HepG2 (cell line): ENCODE measurements around the gene BCL6.

Source experiments
- ATM ChIP-seq: fragments of 450-650 bp; IDR thresholded peaks from 2 replicates; pipeline ENCODE4 v1.7.1; 2017; ENCODE audit warnings: mild to moderate bottlenecking, borderline replicate concordance
- RFX5 ChIP-seq: IDR thresholded peaks from 2 replicates; pipeline ENCODE4 v1.6.1; 2011; ENCODE audit warnings: low read depth, low read length, improper control_type of control experiment
- TCF12 ChIP-seq, 2 experiments: fragments of 450-650 bp in 1 of 2; sonication (generic) in 1 of 2; formaldehyde crosslinking in 1 of 2; IDR thresholded peaks; 2 replicates each; pipeline versions ENCODE4 v1.6.1 to v1.8.0; 2017 to 2022; ENCODE audit warnings: antibody characterized with exemption in 1 of 2, mild to moderate bottlenecking in 1 of 2, missing genetic modification reagents in 1 of 2, moderate library complexity in 1 of 2
- ZNF10 ChIP-seq: sonication (generic); formaldehyde crosslinking; IDR thresholded peaks from 2 replicates; pipeline ENCODE4 v1.4.0; 2020; ENCODE audit warnings: mild to moderate bottlenecking, low read depth, missing genetic modification reagents, borderline replicate concordance
- ZNF468 ChIP-seq: sonication (generic); formaldehyde crosslinking; IDR thresholded peaks from 2 replicates; pipeline ENCODE4 v1.8.0; 2022; ENCODE audit warnings: mild to moderate bottlenecking, moderate library complexity, missing genetic modification reagents
- TF ChIP-seq, protein P1 (sequence below): IDR thresholded peaks from 2 replicates; pipeline ENCODE4 v1.6.1; 2016; ENCODE audit warnings: control low read depth
- TF ChIP-seq, protein P2 (sequence below): sonication (generic); formaldehyde crosslinking; conservative IDR thresholded peaks from 2 replicates; pipeline ENCODE4 v1.5.0; 2020; ENCODE audit warnings: missing genetic modification reagents
- TF ChIP-seq, protein P3 (sequence below): sonication (generic); formaldehyde crosslinking; IDR thresholded peaks from 2 replicates; pipeline ENCODE4 v1.5.0; 2020; ENCODE audit warnings: mild to moderate bottlenecking, missing genetic modification reagents, moderate library complexity
- TF ChIP-seq, protein P4 (sequence below): IDR thresholded peaks from 2 replicates; pipeline ENCODE4 v1.6.1; 2016; ENCODE audit warnings: low read depth, missing genetic modification reagents, missing compliant biosample characterization

DNA sequence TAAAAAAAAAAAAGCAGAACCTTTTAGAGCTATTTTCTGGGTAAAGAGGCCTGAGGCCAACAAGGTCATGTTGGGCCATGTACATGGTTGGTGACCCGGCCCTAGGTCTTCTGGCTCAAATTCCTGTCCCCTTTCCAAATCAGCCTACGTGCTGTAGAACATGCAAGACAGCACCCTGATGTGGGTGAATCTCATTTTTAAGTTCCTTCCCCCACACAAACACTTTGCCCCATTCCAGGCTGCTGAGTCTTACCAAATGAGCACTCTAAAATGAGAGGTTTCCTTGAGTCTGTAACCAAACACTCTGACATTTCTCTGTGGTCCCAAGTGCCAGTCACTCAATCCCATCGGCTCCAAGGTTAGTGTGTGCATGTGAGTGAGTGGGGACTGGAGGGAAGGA lies 9.4 kb downstream of the BCL6 start:
- TF ChIP-seq, protein P1, sequence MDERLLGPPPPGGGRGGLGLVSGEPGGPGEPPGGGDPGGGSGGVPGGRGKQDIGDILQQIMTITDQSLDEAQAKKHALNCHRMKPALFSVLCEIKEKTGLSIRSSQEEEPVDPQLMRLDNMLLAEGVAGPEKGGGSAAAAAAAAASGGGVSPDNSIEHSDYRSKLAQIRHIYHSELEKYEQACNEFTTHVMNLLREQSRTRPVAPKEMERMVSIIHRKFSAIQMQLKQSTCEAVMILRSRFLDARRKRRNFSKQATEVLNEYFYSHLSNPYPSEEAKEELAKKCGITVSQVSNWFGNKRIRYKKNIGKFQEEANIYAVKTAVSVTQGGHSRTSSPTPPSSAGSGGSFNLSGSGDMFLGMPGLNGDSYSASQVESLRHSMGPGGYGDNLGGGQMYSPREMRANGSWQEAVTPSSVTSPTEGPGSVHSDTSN = no peak
- TF ChIP-seq, protein P2, sequence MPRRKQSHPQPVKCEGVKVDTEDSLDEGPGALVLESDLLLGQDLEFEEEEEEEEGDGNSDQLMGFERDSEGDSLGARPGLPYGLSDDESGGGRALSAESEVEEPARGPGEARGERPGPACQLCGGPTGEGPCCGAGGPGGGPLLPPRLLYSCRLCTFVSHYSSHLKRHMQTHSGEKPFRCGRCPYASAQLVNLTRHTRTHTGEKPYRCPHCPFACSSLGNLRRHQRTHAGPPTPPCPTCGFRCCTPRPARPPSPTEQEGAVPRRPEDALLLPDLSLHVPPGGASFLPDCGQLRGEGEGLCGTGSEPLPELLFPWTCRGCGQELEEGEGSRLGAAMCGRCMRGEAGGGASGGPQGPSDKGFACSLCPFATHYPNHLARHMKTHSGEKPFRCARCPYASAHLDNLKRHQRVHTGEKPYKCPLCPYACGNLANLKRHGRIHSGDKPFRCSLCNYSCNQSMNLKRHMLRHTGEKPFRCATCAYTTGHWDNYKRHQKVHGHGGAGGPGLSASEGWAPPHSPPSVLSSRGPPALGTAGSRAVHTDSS (CRISPR knock-in tag) = no peak
- no peak for TF ChIP-seq ZNF468
- TF ChIP-seq TCF12 (IDR thresholded peaks at IDR 0.05) = no peak
- no peak for TF ChIP-seq TCF12 (CRISPR knock-in tag; IDR thresholded peaks at IDR 0.05)
- TF ChIP-seq ZNF10 = no peak
- TF ChIP-seq ATM = no peak
- TF ChIP-seq, protein P3, sequence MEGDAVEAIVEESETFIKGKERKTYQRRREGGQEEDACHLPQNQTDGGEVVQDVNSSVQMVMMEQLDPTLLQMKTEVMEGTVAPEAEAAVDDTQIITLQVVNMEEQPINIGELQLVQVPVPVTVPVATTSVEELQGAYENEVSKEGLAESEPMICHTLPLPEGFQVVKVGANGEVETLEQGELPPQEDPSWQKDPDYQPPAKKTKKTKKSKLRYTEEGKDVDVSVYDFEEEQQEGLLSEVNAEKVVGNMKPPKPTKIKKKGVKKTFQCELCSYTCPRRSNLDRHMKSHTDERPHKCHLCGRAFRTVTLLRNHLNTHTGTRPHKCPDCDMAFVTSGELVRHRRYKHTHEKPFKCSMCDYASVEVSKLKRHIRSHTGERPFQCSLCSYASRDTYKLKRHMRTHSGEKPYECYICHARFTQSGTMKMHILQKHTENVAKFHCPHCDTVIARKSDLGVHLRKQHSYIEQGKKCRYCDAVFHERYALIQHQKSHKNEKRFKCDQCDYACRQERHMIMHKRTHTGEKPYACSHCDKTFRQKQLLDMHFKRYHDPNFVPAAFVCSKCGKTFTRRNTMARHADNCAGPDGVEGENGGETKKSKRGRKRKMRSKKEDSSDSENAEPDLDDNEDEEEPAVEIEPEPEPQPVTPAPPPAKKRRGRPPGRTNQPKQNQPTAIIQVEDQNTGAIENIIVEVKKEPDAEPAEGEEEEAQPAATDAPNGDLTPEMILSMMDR (CRISPR knock-in tag) = no peak
- no peak for TF ChIP-seq RFX5
- TF ChIP-seq, protein P4, sequence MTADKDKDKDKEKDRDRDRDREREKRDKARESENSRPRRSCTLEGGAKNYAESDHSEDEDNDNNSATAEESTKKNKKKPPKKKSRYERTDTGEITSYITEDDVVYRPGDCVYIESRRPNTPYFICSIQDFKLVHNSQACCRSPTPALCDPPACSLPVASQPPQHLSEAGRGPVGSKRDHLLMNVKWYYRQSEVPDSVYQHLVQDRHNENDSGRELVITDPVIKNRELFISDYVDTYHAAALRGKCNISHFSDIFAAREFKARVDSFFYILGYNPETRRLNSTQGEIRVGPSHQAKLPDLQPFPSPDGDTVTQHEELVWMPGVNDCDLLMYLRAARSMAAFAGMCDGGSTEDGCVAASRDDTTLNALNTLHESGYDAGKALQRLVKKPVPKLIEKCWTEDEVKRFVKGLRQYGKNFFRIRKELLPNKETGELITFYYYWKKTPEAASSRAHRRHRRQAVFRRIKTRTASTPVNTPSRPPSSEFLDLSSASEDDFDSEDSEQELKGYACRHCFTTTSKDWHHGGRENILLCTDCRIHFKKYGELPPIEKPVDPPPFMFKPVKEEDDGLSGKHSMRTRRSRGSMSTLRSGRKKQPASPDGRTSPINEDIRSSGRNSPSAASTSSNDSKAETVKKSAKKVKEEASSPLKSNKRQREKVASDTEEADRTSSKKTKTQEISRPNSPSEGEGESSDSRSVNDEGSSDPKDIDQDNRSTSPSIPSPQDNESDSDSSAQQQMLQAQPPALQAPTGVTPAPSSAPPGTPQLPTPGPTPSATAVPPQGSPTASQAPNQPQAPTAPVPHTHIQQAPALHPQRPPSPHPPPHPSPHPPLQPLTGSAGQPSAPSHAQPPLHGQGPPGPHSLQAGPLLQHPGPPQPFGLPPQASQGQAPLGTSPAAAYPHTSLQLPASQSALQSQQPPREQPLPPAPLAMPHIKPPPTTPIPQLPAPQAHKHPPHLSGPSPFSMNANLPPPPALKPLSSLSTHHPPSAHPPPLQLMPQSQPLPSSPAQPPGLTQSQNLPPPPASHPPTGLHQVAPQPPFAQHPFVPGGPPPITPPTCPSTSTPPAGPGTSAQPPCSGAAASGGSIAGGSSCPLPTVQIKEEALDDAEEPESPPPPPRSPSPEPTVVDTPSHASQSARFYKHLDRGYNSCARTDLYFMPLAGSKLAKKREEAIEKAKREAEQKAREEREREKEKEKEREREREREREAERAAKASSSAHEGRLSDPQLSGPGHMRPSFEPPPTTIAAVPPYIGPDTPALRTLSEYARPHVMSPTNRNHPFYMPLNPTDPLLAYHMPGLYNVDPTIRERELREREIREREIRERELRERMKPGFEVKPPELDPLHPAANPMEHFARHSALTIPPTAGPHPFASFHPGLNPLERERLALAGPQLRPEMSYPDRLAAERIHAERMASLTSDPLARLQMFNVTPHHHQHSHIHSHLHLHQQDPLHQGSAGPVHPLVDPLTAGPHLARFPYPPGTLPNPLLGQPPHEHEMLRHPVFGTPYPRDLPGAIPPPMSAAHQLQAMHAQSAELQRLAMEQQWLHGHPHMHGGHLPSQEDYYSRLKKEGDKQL (CRISPR knock-in tag) = no peak
